Psoas muscle (tissue), 8 donors: ENCODE results near the gene HOXC12. TPM values are rescaled to one million over a fixed set of nuclear protein-coding genes. Genes with fewer than 3 reads are reported as not detected.

Experiments
- ATAC-seq, 4 donors: fragments of 200-7000 bp; cut with Tn5 transposase; one replicate each; pipeline ENCODE4 v1.9.1; 2020; ENCODE audit warnings: moderate library complexity in 3 of 4, mild to moderate bottlenecking in 2 of 4
- DNase-seq, 2 donors: peaks; one replicate each; pipeline ENCODE4 v3.0.0-alpha.2; 2020
- H3K27ac ChIP-seq: fragments of 200-600 bp; one replicate; pipeline ENCODE4 v1.8.0; 2022
- H3K27me3 ChIP-seq, 3 donors: fragments of 200-600 bp in 1 of 3; one replicate each; pipeline versions ENCODE4 v1.6.1 to v1.8.0; 2013 to 2022; ENCODE audit warnings: low read length in 2 of 3, mild to moderate bottlenecking in 2 of 3, moderate library complexity in 1 of 3; ENCODE audit not compliant: insufficient read depth in 3 of 3
- H3K36me3 ChIP-seq, 2 donors: fragments of 200-600 bp in 1 of 2; one replicate each; pipeline versions ENCODE4 v1.6.1 to v1.8.0; 2013 to 2022; ENCODE audit warnings: low read depth in 1 of 2, mild to moderate bottlenecking in 1 of 2, moderate library complexity in 1 of 2; ENCODE audit not compliant: insufficient read depth in 1 of 2
- H3K4me1 ChIP-seq: fragments of 200-600 bp; one replicate; pipeline ENCODE4 v1.8.0; 2022
- H3K4me3 ChIP-seq: fragments of 200-600 bp; one replicate; pipeline ENCODE4 v1.8.0; 2022; ENCODE audit warnings: mild to moderate bottlenecking
- H3K9me3 ChIP-seq: fragments of 200-600 bp; one replicate; pipeline ENCODE4 v1.8.0; 2022
- WGBS, 3 donors: extraction: QIAGEN DNeasy Blood & Tissue Kit; methylation state at CpG; one replicate each; pipeline versions ENCODE4 v1.1.6 to v1.1.7; 2013; 5-methylcytosine and 5-hydroxymethylcytosine counted together
- intact Hi-C, 2 donors: fragments of 100-400 bp; cut with DNase I; formaldehyde crosslinking; loops; one replicate each; pipeline versions ENCODE4 v1.11.0 to v1.14.2; 2022
- polyA plus RNA-seq, 3 donors: library from polyadenylated mRNA; stranded (reverse); fragments of 200-250 nt; gene quantifications; one replicate each; pipeline ENCODE4 v1.2.3, GENCODE V29; 2013
- total RNA-seq, 4 donors: library from RNA; stranded (reverse); fragmentation: NEBNext Ultra II Directional in 2 of 4; extraction: Animal tissue kit (Norgen Biotek cat#: 25700) in 2 of 4; gene quantifications; one replicate each; pipeline versions ENCODE4 v1.2.1 to v1.2.4, GENCODE V29; 2021 to 2023
- TF ChIP-seq, protein P1 (sequence below): fragments of 200-600 bp; IDR thresholded peaks from one replicate; pipeline ENCODE4 v1.8.0; 2022; ENCODE audit warnings: antibody characterized with exemption
- donor health status: healthy with polysubstance abuse.
- donor health status: DM: no; HTN: no; CAD: no; lungs with moderate emphysema.
- donor health status: Bipolar disorder and iron deficiency.
- donor health status: healthy.
- donor health status: DM: yes; HTN: yes; CAD: no.
- donor health status: DM: no; HTN: no; CAD: no.
- donor health status: DM: no; HTN: no; CAD: no.
- donor health status: DM: yes; HTN: yes; CAD: no.

Gene HOXC12
- total and polyA plus RNA-seq, 7 donors = under 0.01 to 0.01 TPM; not detected in 5

DNA sequence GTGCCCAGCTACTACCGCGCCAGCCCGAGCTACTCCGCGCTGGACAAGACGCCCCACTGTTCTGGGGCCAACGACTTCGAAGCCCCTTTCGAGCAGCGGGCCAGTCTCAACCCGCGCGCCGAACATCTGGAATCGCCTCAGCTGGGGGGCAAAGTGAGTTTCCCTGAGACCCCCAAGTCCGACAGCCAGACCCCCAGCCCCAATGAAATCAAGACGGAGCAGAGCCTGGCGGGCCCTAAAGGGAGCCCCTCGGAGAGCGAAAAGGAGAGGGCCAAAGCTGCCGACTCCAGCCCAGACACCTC, 30.9 kb downstream of the HOXC12 start:
- intact Hi-C loops = loop anchor here (2.0 to 10.0 kb wide), 3 partner anchors 229 to 389 kb away; no protein-coding TSS in a partner anchor
- peaks cover 25% of the 10 kb centered on the region for H3K4me1 ChIP-seq
- no peaks in the 10 kb centered on the region for H3K9me3 ChIP-seq
- ATAC-seq = no peak
- H3K4me3 ChIP-seq = peak overlapping the region; percentile 79
- TF ChIP-seq, protein P1, sequence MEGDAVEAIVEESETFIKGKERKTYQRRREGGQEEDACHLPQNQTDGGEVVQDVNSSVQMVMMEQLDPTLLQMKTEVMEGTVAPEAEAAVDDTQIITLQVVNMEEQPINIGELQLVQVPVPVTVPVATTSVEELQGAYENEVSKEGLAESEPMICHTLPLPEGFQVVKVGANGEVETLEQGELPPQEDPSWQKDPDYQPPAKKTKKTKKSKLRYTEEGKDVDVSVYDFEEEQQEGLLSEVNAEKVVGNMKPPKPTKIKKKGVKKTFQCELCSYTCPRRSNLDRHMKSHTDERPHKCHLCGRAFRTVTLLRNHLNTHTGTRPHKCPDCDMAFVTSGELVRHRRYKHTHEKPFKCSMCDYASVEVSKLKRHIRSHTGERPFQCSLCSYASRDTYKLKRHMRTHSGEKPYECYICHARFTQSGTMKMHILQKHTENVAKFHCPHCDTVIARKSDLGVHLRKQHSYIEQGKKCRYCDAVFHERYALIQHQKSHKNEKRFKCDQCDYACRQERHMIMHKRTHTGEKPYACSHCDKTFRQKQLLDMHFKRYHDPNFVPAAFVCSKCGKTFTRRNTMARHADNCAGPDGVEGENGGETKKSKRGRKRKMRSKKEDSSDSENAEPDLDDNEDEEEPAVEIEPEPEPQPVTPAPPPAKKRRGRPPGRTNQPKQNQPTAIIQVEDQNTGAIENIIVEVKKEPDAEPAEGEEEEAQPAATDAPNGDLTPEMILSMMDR = no peak
- DNase-seq = no peak
- WGBS, 3 donors = 1% methylated on average over 20 to 21 of the region's 21 CpGs
- H3K27me3 ChIP-seq = peaks cover 0 to 3% (median 0%) of the 10 kb centered on the region in 3 donors
- H3K27ac ChIP-seq = peak overlapping the region; percentile 95
- H3K36me3 ChIP-seq = no peaks in the 10 kb centered on the region

DNA sequence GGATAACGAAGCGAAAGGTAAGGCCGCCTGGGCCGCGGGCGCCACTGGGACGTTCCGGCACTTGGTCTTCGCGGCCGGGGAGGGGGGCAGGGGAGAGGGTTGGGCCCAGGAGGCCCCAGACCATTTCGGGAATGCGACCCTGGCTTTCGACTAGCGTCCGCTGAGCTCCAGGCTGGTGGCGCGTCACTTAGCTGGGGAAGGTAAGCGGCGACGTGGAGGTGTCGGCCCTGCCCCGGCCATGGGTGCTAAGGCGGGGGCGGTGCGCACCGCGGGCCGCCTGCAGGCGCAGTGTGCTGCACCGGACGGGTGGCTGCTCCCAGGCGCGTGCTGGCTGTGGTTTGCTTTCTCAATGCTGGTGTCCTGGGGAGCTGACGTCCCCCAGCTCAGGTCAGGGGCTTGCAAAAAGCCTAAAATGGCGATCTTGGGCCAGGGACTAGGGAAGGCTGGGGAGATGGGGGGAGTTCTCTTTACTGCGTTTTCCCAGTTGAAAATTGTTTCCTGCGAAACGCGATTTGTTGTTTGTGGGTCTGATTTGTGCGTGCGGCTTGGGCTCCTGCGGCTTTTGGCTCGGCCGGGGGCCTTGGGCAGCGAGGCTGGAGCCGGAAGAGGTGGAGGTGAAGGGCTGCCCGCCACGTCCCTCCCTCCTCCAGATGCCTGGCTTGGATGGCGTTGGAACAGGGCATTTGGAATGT, 31.4 kb downstream of the HOXC12 start:
- H3K4me1 ChIP-seq = peaks cover 28% of the 10 kb centered on the region
- intact Hi-C loops = loop anchor here (2.0 to 10.0 kb wide), 4 partner anchors 219 to 389 kb away; no protein-coding TSS in a partner anchor
- peak overlapping the region; percentile 79 for H3K4me3 ChIP-seq
- H3K9me3 ChIP-seq = no peaks in the 10 kb centered on the region
- no peaks in the 10 kb centered on the region for H3K36me3 ChIP-seq
- H3K27ac ChIP-seq = peak overlapping the region; percentile 95
- peaks cover 0 to 5% (median 0%) of the 10 kb centered on the region in 3 donors for H3K27me3 ChIP-seq
- TF ChIP-seq, protein P1 = no peak
- ATAC-seq (peak; percentile 45 to 65 (median 47)), DNase-seq (peak in 1 of 2 donors; percentile 79)
- 1 to 3% (median 1%) methylated on average over 29 to 50 of the region's 50 CpGs for WGBS, 3 donors

DNA sequence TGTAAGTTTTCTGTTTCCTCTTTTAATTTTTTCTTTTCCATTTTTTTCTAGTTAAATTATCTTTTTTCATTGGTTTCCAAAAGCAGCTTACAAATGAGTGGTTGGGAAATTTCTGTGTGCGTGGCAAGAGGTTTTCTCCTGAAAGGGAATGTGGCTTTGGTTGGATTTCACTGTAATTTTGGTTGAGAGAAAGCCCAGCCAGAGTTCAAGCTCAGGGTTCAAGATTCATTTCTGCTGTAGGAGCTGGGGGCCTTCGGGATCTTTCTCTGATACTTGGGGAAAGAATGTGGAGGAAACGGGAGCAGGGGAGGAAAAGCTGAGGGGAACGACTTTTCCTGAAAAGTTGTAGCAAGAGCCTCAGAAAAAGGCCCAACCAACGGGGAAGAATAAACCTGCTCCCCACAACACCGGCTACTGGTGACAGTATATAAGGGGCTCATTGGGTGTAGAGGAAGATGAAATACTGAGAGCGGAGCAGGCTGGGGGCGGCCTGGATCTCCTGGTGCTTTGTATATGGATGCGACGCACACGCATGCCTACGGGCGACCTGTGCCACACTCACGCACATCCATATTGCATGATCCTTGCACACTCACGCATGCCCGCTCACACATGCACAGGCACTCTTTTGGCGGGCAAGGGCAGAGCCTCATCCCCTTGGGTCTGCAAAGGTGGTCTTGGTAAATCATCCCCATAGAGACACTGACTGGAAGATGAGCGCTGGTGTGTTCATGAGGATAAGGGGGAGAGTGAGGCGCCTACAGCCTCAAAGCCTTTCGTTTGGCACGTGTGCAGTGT, 32.2 kb downstream of the HOXC12 start:
- H3K4me3 ChIP-seq = peak overlapping the region; percentile 79
- H3K36me3 ChIP-seq = no peaks in the 10 kb centered on the region
- ATAC-seq (no peak), DNase-seq (peak in 1 of 2 donors; percentile 41)
- peaks cover 35% of the 10 kb centered on the region for H3K4me1 ChIP-seq
- WGBS, 3 donors = 13 to 24% (median 13%) methylated on average over 21 of the region's 21 CpGs
- H3K27me3 ChIP-seq = peaks cover 0 to 6% (median 0%) of the 10 kb centered on the region in 3 donors
- no peaks in the 10 kb centered on the region for H3K9me3 ChIP-seq
- H3K27ac ChIP-seq = peak overlapping the region; percentile 95
- TF ChIP-seq, protein P1 = no peak
- intact Hi-C loops = loop anchor here (2.0 to 10.0 kb wide), 3 partner anchors 218 to 388 kb away; no protein-coding TSS in a partner anchor

DNA sequence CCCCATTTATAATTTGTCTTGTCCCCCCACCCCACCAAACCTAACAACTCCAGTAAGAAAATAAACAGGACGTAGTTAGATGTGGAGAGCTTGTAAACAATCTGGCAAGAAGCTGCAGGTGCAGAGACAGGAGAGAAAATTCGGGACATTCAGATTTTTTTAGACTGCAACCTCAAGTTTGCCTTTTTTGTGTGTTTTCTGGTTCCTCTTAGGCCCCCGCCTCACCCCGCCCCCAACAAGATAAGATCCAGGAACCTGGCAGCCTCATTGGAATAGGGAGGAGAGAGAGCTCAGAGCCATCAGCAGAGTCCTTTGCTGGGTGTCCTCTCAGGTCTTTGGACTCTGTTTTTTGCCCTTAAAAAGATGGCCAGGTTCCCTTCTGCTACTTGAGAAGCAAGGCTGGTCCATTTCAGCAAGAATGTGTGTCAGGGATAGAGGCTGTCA, 33.1 kb downstream of the HOXC12 start:
- no peaks in the 10 kb centered on the region for H3K36me3 ChIP-seq
- intact Hi-C loops = loop anchor here (2.0 to 10.0 kb wide), 3 partner anchors 217 to 387 kb away; no protein-coding TSS in a partner anchor
- peak overlapping the region; percentile 95 for H3K27ac ChIP-seq
- TF ChIP-seq, protein P1 = no peak
- H3K4me1 ChIP-seq = peaks cover 41% of the 10 kb centered on the region
- H3K4me3 ChIP-seq = peak overlapping the region; percentile 79
- peaks cover 0 to 4% (median 0%) of the 10 kb centered on the region in 3 donors for H3K27me3 ChIP-seq
- WGBS, 3 donors = 10 to 32% (median 23%) methylated on average over 4 of the region's 4 CpGs
- H3K9me3 ChIP-seq = no peaks in the 10 kb centered on the region
- ATAC-seq = no peak
- no peak for DNase-seq
